Natural killer cell (primary cell): Measurements from ENCODE around the gene RYR1. TPM values are rescaled to one million over a fixed set of nuclear protein-coding genes. Genes with fewer than 3 reads are reported as not detected.

Experiments used
- ATAC-seq, 3 donors: fragments of 150-1000 bp in 2 of 3; fragments of 200-7000 bp in 1 of 3; cut with Tn5 transposase; 1 replicate in 1 of 3; 2 replicates in 2 of 3; pipeline ENCODE4 v1.10.0; 2021; ENCODE audit warnings: mild to moderate bottlenecking in 2 of 3, moderate library complexity in 2 of 3
- DNase-seq, 2 donors: peaks; one replicate each; pipeline versions ENCODE4 v3.0.0 to v3.0.0-alpha.2; 2013 to 2021; ENCODE audit warnings: mixed read lengths in 1 of 2
- H3K27ac ChIP-seq: one replicate; pipeline ENCODE4 v1.5.1; 2013; ENCODE audit warnings: mild to moderate bottlenecking, low read length
- H3K27me3 ChIP-seq: one replicate; pipeline ENCODE4 v1.6.1; 2013; ENCODE audit warnings: low read length; ENCODE audit not compliant: control insufficient read depth, insufficient read depth
- H3K36me3 ChIP-seq: one replicate; pipeline ENCODE4 v1.6.1; 2013; ENCODE audit warnings: low read length; ENCODE audit not compliant: control insufficient read depth, insufficient read depth
- H3K4me1 ChIP-seq: one replicate; pipeline ENCODE4 v1.6.1; 2013; ENCODE audit warnings: low read length; ENCODE audit not compliant: control insufficient read depth, insufficient read depth
- H3K4me3 ChIP-seq: one replicate; pipeline ENCODE4 v1.5.1; 2013; ENCODE audit warnings: low read length
- H3K9me3 ChIP-seq: one replicate; pipeline ENCODE4 v1.6.1; 2013; ENCODE audit warnings: low read length; ENCODE audit not compliant: control insufficient read depth, insufficient read depth
- H3K27ac Mint-ChIP-seq, 2 donors: one replicate each; pipeline ENCODE4 v1.8.0; 2022; ENCODE audit warnings: mild to moderate bottlenecking in 2 of 2, mixed read lengths in 2 of 2, moderate library complexity in 1 of 2
- H3K27me3 Mint-ChIP-seq, 2 donors: one replicate each; pipeline ENCODE4 v1.8.0; 2022; ENCODE audit warnings: low read depth in 2 of 2, mixed read lengths in 2 of 2
- H3K36me3 Mint-ChIP-seq: one replicate; pipeline ENCODE4 v1.8.0; 2022; ENCODE audit warnings: mixed read lengths
- H3K4me1 Mint-ChIP-seq, 2 donors: one replicate each; pipeline ENCODE4 v1.8.0; 2022; ENCODE audit warnings: mixed read lengths in 2 of 2
- H3K4me3 Mint-ChIP-seq: one replicate; pipeline ENCODE4 v1.8.0; 2022; ENCODE audit warnings: mild to moderate bottlenecking, moderate library complexity, mixed read lengths
- H3K9me3 Mint-ChIP-seq, 2 donors: one replicate each; pipeline ENCODE4 v1.8.0; 2022; ENCODE audit warnings: mixed read lengths in 2 of 2
- CTCF ChIP-seq: fragments of 200-600 bp; IDR thresholded peaks from one replicate; pipeline ENCODE4 v1.8.0; 2022; ENCODE audit warnings: antibody characterized with exemption
- WGBS: methylation state at CpG from one replicate; pipeline ENCODE4 v1.1.7; 2013; ENCODE audit warnings: missing lambda C conversion rate; ENCODE audit not compliant: insufficient coverage; 5-methylcytosine and 5-hydroxymethylcytosine counted together
- intact Hi-C: fragments of 100-400 bp; cut with micrococcal nuclease; formaldehyde crosslinking; loops from one replicate; pipeline ENCODE4 v1.14.2; 2022
- total RNA-seq, 4 donors: library from RNA; stranded (reverse); fragments of 120-200 nt in 1 of 4; gene quantifications; one replicate each; pipeline versions ENCODE4 v1.2.3 to v1.2.4, GENCODE V29; 2013 to 2022

The RYR1 gene
- total RNA-seq, 3 donors from 2014 or later (not counting 1 experiment from before 2014, with no cell fraction given), result 0.05 to 1.0 (median 0.65) TPM

GRCh38 chr19:38449518-38449917 lies 16.0 kb downstream of the RYR1 start:
- Mint-ChIP-seq H3K9me3 (no peaks in the 10 kb centered on the region), H3K27ac (no peak overlapping the region)
- TF ChIP-seq CTCF, result no peak

GRCh38 chr19:38451036-38451435 lies 17.5 kb downstream of the RYR1 start:
- intact Hi-C loops, result no loop called here
- Mint-ChIP-seq H3K4me3 (no peak overlapping the region), H3K36me3 (no peaks in the 10 kb centered on the region), H3K9me3 (no peaks in the 10 kb centered on the region), H3K4me1 (peaks cover 0 to 4% of the 10 kb centered on the region in 2 donors), H3K27me3 (peaks cover 6 to 12% of the 10 kb centered on the region in 2 donors), H3K27ac (no peak overlapping the region)
- ATAC-seq (no peak), DNase-seq (no peak)
- Histone ChIP-seq H3K4me1 (no peaks in the 10 kb centered on the region), H3K4me3 (no peak overlapping the region), H3K36me3 (no peaks in the 10 kb centered on the region), H3K27ac (no peak overlapping the region), H3K27me3 (no peaks in the 10 kb centered on the region), H3K9me3 (no peaks in the 10 kb centered on the region)
- no peak for TF ChIP-seq CTCF
- WGBS, result 86% methylated on average over 8 of the region's 8 CpGs

More at GRCh38 chr19:38449518-38449917, 16.0 kb downstream of the RYR1 start:
- H3K4me3 Mint-ChIP-seq, result no peak overlapping the region
- no peaks in the 10 kb centered on the region for H3K9me3 ChIP-seq
- DNase-seq (no peak), ATAC-seq (no peak)
- H3K27me3 Mint-ChIP-seq, result peaks cover 6 to 12% of the 10 kb centered on the region in 2 donors
- WGBS, result 87% methylated on average over 5 of the region's 5 CpGs
- H3K4me3 ChIP-seq, result no peak overlapping the region
- intact Hi-C loops, result no loop called here
- H3K27ac ChIP-seq, result no peak overlapping the region
- peaks cover 0 to 4% of the 10 kb centered on the region in 2 donors for H3K4me1 Mint-ChIP-seq
- H3K27me3 ChIP-seq, result no peaks in the 10 kb centered on the region
- no peaks in the 10 kb centered on the region for H3K36me3 Mint-ChIP-seq
- no peaks in the 10 kb centered on the region for H3K36me3 ChIP-seq
- no peaks in the 10 kb centered on the region for H3K4me1 ChIP-seq

- ATAC-seq (no peak), DNase-seq (no peak)
- H3K9me3 Mint-ChIP-seq, result no peaks in the 10 kb centered on the region
- Histone ChIP-seq H3K36me3 (no peaks in the 10 kb centered on the region), H3K9me3 (no peaks in the 10 kb centered on the region), H3K4me1 (no peaks in the 10 kb centered on the region), H3K4me3 (no peak overlapping the region), H3K27me3 (no peaks in the 10 kb centered on the region), H3K27ac (no peak overlapping the region)
- no peaks in the 10 kb centered on the region for H3K36me3 Mint-ChIP-seq
- 92% methylated on average over 9 of the region's 9 CpGs for WGBS
- no peak overlapping the region for H3K27ac Mint-ChIP-seq
- peaks cover 6 to 12% of the 10 kb centered on the region in 2 donors for H3K27me3 Mint-ChIP-seq
- H3K4me3 Mint-ChIP-seq, result no peak overlapping the region
- intact Hi-C loops, result no loop called here
- TF ChIP-seq CTCF, result no peak
- peaks cover 0 to 4% of the 10 kb centered on the region in 2 donors for H3K4me1 Mint-ChIP-seq
Observed at GRCh38 chr19:38451629-38452028, 18.1 kb downstream of the RYR1 start.
